Measurements from ENCODE around the gene RNASEH2B. TPM values are rescaled to one million over a fixed set of nuclear protein-coding genes. Genes with fewer than 3 reads are reported as not detected.

The RNASEH2B gene
- total and polyA plus RNA-seq, 2 of the 13 experiments (the other 11 are each of a cell fraction or from before 2014, with no cell fraction given) = 17.2 to 55.4 TPM

GRCh38 chr13:50893211-50893852 lies 16.3 kb upstream of the RNASEH2B start (continued):
- TF ChIP-seq MXD1 (CRISPR knock-in tag; IDR thresholded peaks at IDR 0.05) = no peak
- no peak for TF ChIP-seq DZIP1 (CRISPR knock-in tag; IDR thresholded peaks at IDR 0.05)
- no peak for TF ChIP-seq KDM3A (CRISPR knock-in tag; IDR thresholded peaks at IDR 0.05; ENCODE audit: low read depth)
- TF ChIP-seq ZNF660 (CRISPR knock-in tag; IDR thresholded peaks at IDR 0.05; ENCODE audit: borderline replicate concordance, low read depth) = no peak

GRCh38 chr13:50894012-50894411 lies 15.6 kb upstream of the RNASEH2B start:
- Histone ChIP-seq H4K20me1 (ENCODE audit: insufficient read depth, low read length) (no peaks in the 10 kb centered on the region), H2AFZ (ENCODE audit: low read length) (no peak overlapping the region), H3K9ac (ENCODE audit: insufficient read depth, low read depth, low read length) (no peak overlapping the region), H3K36me3 (replicated peaks in 1 of 2; ENCODE audit: control insufficient read depth in 1 of 2, insufficient read depth in 2 of 2, low read length in 2 of 2) (no peaks in the 10 kb centered on the region), H3K4me3 (replicated peaks in 1 of 3; ENCODE audit: insufficient read depth in 1 of 3, low read depth in 2 of 3, low read length in 3 of 3) (no peak overlapping the region), H3K27me3 (ENCODE audit: control insufficient read depth in 1 of 2, insufficient read depth in 2 of 2, low read length in 2 of 2) (no peaks in the 10 kb centered on the region; a peak in 2 of 5 replicates), H3K4me1 (ENCODE audit: insufficient read depth, low read length) (0 out of 2 replicates have a peak, but pooled peaks cover 5% of the 10 kb centered on the region), H3K4me2 (ENCODE audit: low read depth, low read length) (no peak overlapping the region), H3K79me2 (ENCODE audit: insufficient read depth, low read length) (no peaks in the 10 kb centered on the region), H3K9me3 (ENCODE audit: low read length) (no peaks in the 10 kb centered on the region), H3K27ac (ENCODE audit: extremely low read length, insufficient read depth, low read length) (no peak overlapping the region)
- 35% methylated on average over 2 of the region's 2 CpGs for WGBS (ENCODE audit: low lambda C conversion rate)
- ATAC-seq (no peak), FAIRE-seq (no peak), DNase-seq (ENCODE audit: low spot score) (no peak)
- in situ Hi-C loops (cut with HindIII; ENCODE audit: extremely low pct_ligation_motif_present, low pct_unique_long_range_greater_than_20kb) (no loop called here), intact Hi-C loops (cut with micrococcal nuclease; ENCODE audit: unreplicated experiment) (no loop called here)
- ChIA-PET CTCF (ENCODE audit: low intra/inter-chr PET ratio, low total read pairs) (no interaction called here), POLR2A (no interaction called here)
- BruUV-seq (replicated peaks) = no TSS peak
- TF ChIP-seq ZMAT5 (CRISPR knock-in tag; IDR thresholded peaks at IDR 0.05; ENCODE audit: borderline replicate concordance, low read depth) = no peak
- no peak for TF ChIP-seq PBX3 (CRISPR knock-in tag; IDR thresholded peaks at IDR 0.05; ENCODE audit: borderline replicate concordance)
- no peak for TF ChIP-seq CTCF (CRISPR knock-in tag; IDR thresholded peaks at IDR 0.05)
- no peak for TF ChIP-seq NCOA2 (CRISPR knock-in tag; IDR thresholded peaks at IDR 0.05)
- TF ChIP-seq SMAD3 (CRISPR knock-in tag; IDR thresholded peaks at IDR 0.05) = no peak
- TF ChIP-seq NR0B2 (CRISPR knock-in tag; IDR thresholded peaks at IDR 0.05) = no peak
- TF ChIP-seq ZNF468 (CRISPR knock-in tag; IDR thresholded peaks at IDR 0.05) = no peak
- no peak for TF ChIP-seq THAP11 (CRISPR knock-in tag; IDR thresholded peaks at IDR 0.05)
- TF ChIP-seq PITX1 (CRISPR knock-in tag; IDR thresholded peaks at IDR 0.05) = no peak
- TF ChIP-seq ZNF878 (CRISPR knock-in tag; IDR thresholded peaks at IDR 0.05) = no peak
- TF ChIP-seq ZMAT3 (CRISPR knock-in tag; conservative IDR thresholded peaks at IDR 0.05) = no peak
